Measurements from ENCODE around the gene KCTD13.
"Not testable (repeated sequence)": the region's sequence is repeated elsewhere in the genome, so short reads cannot be mapped to it uniquely, and the experiment has no call there.

KCTD13 gene

GRCh38 chr16:29891525-29892457 lies 34.2 kb downstream of the KCTD13 start:
- Histone ChIP-seq H3K4me1 (ENCODE audit: low read length) (no peaks in the 10 kb centered on the region), H3K9me3 (replicated peaks; ENCODE audit: insufficient read depth, low read length) (no peaks in the 10 kb centered on the region), H3F3A (ENCODE audit: insufficient read depth, low read length) (no peaks in the 10 kb centered on the region), H3K79me2 (ENCODE audit: low read length) (no peaks in the 10 kb centered on the region), H3K9ac (ENCODE audit: low read length) (no peak overlapping the region), H3K27ac (ENCODE audit: low read length) (no peak overlapping the region), H4K20me1 (ENCODE audit: insufficient read depth, low read length) (no peaks in the 10 kb centered on the region), H2AFZ (ENCODE audit: low read length) (no peak overlapping the region), H3K9me2 (replicated peaks; ENCODE audit: insufficient read depth, low read length) (no peaks in the 10 kb centered on the region), H3K4me3 (ENCODE audit: low read length) (no peak overlapping the region), H3K36me3 (replicated peaks; ENCODE audit: insufficient read depth, low read length) (no peaks in the 10 kb centered on the region), H3K27me3 (replicated peaks; ENCODE audit: insufficient read depth, low read length) (peaks cover 40% of the 10 kb centered on the region), H3K4me2 (ENCODE audit: low read depth, low read length) (no peak overlapping the region)
- TF ChIP-seq EZH2phosphoT487 (IDR thresholded peaks at IDR 0.05; ENCODE audit: low read length) (no peak), EZH2 (optimal IDR thresholded peaks at IDR 0.05; ENCODE audit: low read depth, low read length) (no peak), CTCF (IDR thresholded peaks at IDR 0.05; ENCODE audit: low read length) (no peak)
- DNase-seq, result no peak

- H3K9me2 ChIP-seq (replicated peaks; ENCODE audit: insufficient read depth, low read length); H3K36me3 ChIP-seq (replicated peaks; ENCODE audit: insufficient read depth, low read length); H4K20me1 ChIP-seq (ENCODE audit: insufficient read depth, low read length); H3K9ac ChIP-seq (ENCODE audit: low read length); H3K4me3 ChIP-seq (ENCODE audit: low read length); H3K27ac ChIP-seq (ENCODE audit: low read length); H3K4me2 ChIP-seq (ENCODE audit: low read depth, low read length); H2AFZ ChIP-seq (ENCODE audit: low read length); H3K9me3 ChIP-seq (replicated peaks; ENCODE audit: insufficient read depth, low read length); DNase-seq; H3K79me2 ChIP-seq (ENCODE audit: low read length); H3K4me1 ChIP-seq (ENCODE audit: low read length); H3F3A ChIP-seq (ENCODE audit: insufficient read depth, low read length): not testable (repeated sequence)
- H3K27me3 ChIP-seq (replicated peaks; ENCODE audit: insufficient read depth, low read length), result peaks cover 41% of the 10 kb centered on the region
These were observed 36.7 kb downstream of the KCTD13 start for GRCh38 chr16:29889372-29889771.

- TF ChIP-seq CTCF (IDR thresholded peaks at IDR 0.05; ENCODE audit: low read length) (no peak), EZH2phosphoT487 (IDR thresholded peaks at IDR 0.05; ENCODE audit: low read length) (no peak), EZH2 (optimal IDR thresholded peaks at IDR 0.05; ENCODE audit: low read depth, low read length) (no peak)
These were observed 42.0 kb downstream of the KCTD13 start for GRCh38 chr16:29883987-29884386.

GRCh38 chr16:29881050-29881449 lies 45.0 kb downstream of the KCTD13 start:
- H3K9me2 ChIP-seq (replicated peaks; ENCODE audit: insufficient read depth, low read length), result no peaks in the 10 kb centered on the region
- no peaks in the 10 kb centered on the region for H3K36me3 ChIP-seq (replicated peaks; ENCODE audit: insufficient read depth, low read length)
- no peaks in the 10 kb centered on the region for H4K20me1 ChIP-seq (ENCODE audit: insufficient read depth, low read length)
- H2AFZ ChIP-seq (ENCODE audit: low read length), result no peak overlapping the region
- no peaks in the 10 kb centered on the region for H3K4me1 ChIP-seq (ENCODE audit: low read length)
- no peak overlapping the region for H3K4me2 ChIP-seq (ENCODE audit: low read depth, low read length)
- no peak overlapping the region for H3K4me3 ChIP-seq (ENCODE audit: low read length)
- DNase-seq, result no peak
- no peak overlapping the region for H3K27ac ChIP-seq (ENCODE audit: low read length)
- H3K9me3 ChIP-seq (replicated peaks; ENCODE audit: insufficient read depth, low read length), result no peaks in the 10 kb centered on the region
- H3F3A ChIP-seq (ENCODE audit: insufficient read depth, low read length), result peaks cover 3% of the 10 kb centered on the region; the same call in 1 of the 2 replicates
- peaks cover 43% of the 10 kb centered on the region for H3K27me3 ChIP-seq (replicated peaks; ENCODE audit: insufficient read depth, low read length)
- H3K79me2 ChIP-seq (ENCODE audit: low read length), result no peaks in the 10 kb centered on the region
- no peak overlapping the region for H3K9ac ChIP-seq (ENCODE audit: low read length)
- TF ChIP-seq EZH2 (optimal IDR thresholded peaks at IDR 0.05; ENCODE audit: low read depth, low read length), result no peak
- TF ChIP-seq CTCF (IDR thresholded peaks at IDR 0.05; ENCODE audit: low read length), result no peak
- no peak for TF ChIP-seq EZH2phosphoT487 (IDR thresholded peaks at IDR 0.05; ENCODE audit: low read length)

More at GRCh38 chr16:29883987-29884386, 42.0 kb downstream of the KCTD13 start:
- no peaks in the 10 kb centered on the region for H3K79me2 ChIP-seq (ENCODE audit: low read length)
- no peak overlapping the region for H3K4me3 ChIP-seq (ENCODE audit: low read length)
- H3F3A ChIP-seq (ENCODE audit: insufficient read depth, low read length), result no peaks in the 10 kb centered on the region
- no peaks in the 10 kb centered on the region for H3K9me2 ChIP-seq (replicated peaks; ENCODE audit: insufficient read depth, low read length)
- no peaks in the 10 kb centered on the region for H3K36me3 ChIP-seq (replicated peaks; ENCODE audit: insufficient read depth, low read length)
- H4K20me1 ChIP-seq (ENCODE audit: insufficient read depth, low read length), result no peaks in the 10 kb centered on the region
- H3K9me3 ChIP-seq (replicated peaks; ENCODE audit: insufficient read depth, low read length), result no peaks in the 10 kb centered on the region
- no peak overlapping the region for H2AFZ ChIP-seq (ENCODE audit: low read length)
- no peak overlapping the region for H3K4me2 ChIP-seq (ENCODE audit: low read depth, low read length)
- no peak overlapping the region for H3K9ac ChIP-seq (ENCODE audit: low read length)
- no peak for DNase-seq
- no peak overlapping the region for H3K27ac ChIP-seq (ENCODE audit: low read length)
- no peaks in the 10 kb centered on the region for H3K4me1 ChIP-seq (ENCODE audit: low read length)
- H3K27me3 ChIP-seq (replicated peaks; ENCODE audit: insufficient read depth, low read length), result peaks cover 55% of the 10 kb centered on the region

Data from MM.1S (cell line).